Psoas muscle (tissue), 8 donors: ENCODE data around the gene LRRC8B. TPM values are rescaled to one million over a fixed set of nuclear protein-coding genes. Genes with fewer than 3 reads are reported as not detected.
"Not testable (repeated sequence)": the region's sequence is repeated elsewhere in the genome, so short reads cannot be mapped to it uniquely, and the experiment has no call there.

ENCODE experiments used
- ATAC-seq, 4 donors: fragments of 200-7000 bp; cut with Tn5 transposase; one replicate each; pipeline ENCODE4 v1.9.1; 2020; ENCODE audit warnings: moderate library complexity in 3 of 4, mild to moderate bottlenecking in 2 of 4
- DNase-seq, 2 donors: peaks; one replicate each; pipeline ENCODE4 v3.0.0-alpha.2; 2020
- H3K27ac ChIP-seq: fragments of 200-600 bp; one replicate; pipeline ENCODE4 v1.8.0; 2022
- H3K27me3 ChIP-seq, 3 donors: fragments of 200-600 bp in 1 of 3; one replicate each; pipeline versions ENCODE4 v1.6.1 to v1.8.0; 2013 to 2022; ENCODE audit warnings: low read length in 2 of 3, mild to moderate bottlenecking in 2 of 3, moderate library complexity in 1 of 3; ENCODE audit not compliant: insufficient read depth in 3 of 3
- H3K36me3 ChIP-seq, 2 donors: fragments of 200-600 bp in 1 of 2; one replicate each; pipeline versions ENCODE4 v1.6.1 to v1.8.0; 2013 to 2022; ENCODE audit warnings: low read depth in 1 of 2, mild to moderate bottlenecking in 1 of 2, moderate library complexity in 1 of 2; ENCODE audit not compliant: insufficient read depth in 1 of 2
- H3K4me1 ChIP-seq: fragments of 200-600 bp; one replicate; pipeline ENCODE4 v1.8.0; 2022
- H3K4me3 ChIP-seq: fragments of 200-600 bp; one replicate; pipeline ENCODE4 v1.8.0; 2022; ENCODE audit warnings: mild to moderate bottlenecking
- H3K9me3 ChIP-seq: fragments of 200-600 bp; one replicate; pipeline ENCODE4 v1.8.0; 2022
- WGBS, 3 donors: extraction: QIAGEN DNeasy Blood & Tissue Kit; methylation state at CpG; one replicate each; pipeline versions ENCODE4 v1.1.6 to v1.1.7; 2013; 5-methylcytosine and 5-hydroxymethylcytosine counted together
- intact Hi-C, 2 donors: fragments of 100-400 bp; cut with DNase I; formaldehyde crosslinking; loops; one replicate each; pipeline versions ENCODE4 v1.11.0 to v1.14.2; 2022
- polyA plus RNA-seq, 3 donors: library from polyadenylated mRNA; stranded (reverse); fragments of 200-250 nt; gene quantifications; one replicate each; pipeline ENCODE4 v1.2.3, GENCODE V29; 2013
- total RNA-seq, 4 donors: library from RNA; stranded (reverse); fragmentation: NEBNext Ultra II Directional in 2 of 4; extraction: Animal tissue kit (Norgen Biotek cat#: 25700) in 2 of 4; gene quantifications; one replicate each; pipeline versions ENCODE4 v1.2.1 to v1.2.4, GENCODE V29; 2021 to 2023
- TF ChIP-seq, protein P1 (sequence below): fragments of 200-600 bp; IDR thresholded peaks from one replicate; pipeline ENCODE4 v1.8.0; 2022; ENCODE audit warnings: antibody characterized with exemption
- donor health status: healthy with polysubstance abuse.
- donor health status: DM: no; HTN: no; CAD: no; lungs with moderate emphysema.
- donor health status: Bipolar disorder and iron deficiency.
- donor health status: healthy.
- donor health status: DM: yes; HTN: yes; CAD: no.
- donor health status: DM: no; HTN: no; CAD: no.
- donor health status: DM: no; HTN: no; CAD: no.
- donor health status: DM: yes; HTN: yes; CAD: no.

LRRC8B gene
- total and polyA plus RNA-seq, 7 donors = 2.7 to 21.6 (median 10.3) TPM

DNA sequence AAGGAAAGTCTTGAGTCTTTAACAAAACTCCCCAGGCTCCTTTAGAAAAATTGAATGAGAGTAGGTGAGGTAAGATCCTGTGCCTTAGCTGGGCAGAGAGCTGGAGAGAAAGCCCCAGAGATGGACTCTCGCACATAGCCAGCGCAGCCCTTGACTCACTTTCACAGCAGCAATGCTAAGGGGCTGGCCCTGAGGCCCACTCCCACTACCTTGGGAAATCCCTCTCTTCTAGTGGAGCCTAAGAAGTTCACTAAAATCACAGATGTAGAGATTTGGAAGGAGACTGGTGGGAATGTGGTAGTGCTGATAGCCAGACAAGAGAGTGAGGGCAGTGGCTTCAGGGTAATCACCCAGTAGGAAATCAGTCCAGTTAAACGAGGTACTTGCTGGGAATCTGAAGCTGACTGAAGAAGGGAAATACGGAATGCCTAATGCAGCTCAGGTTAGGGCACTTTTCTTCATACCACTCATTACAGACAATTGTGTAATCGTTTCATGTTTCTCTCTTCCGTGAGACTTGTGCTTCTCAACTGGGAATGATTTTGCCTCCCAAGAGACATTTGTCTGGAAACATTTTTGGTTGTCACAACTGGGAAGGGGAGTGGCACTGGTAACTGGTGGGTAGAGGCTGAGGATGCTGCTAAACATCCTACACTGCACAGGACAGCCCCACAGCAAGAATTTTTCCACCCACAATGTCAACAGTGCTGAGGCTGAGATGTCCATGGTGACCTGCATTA, 65.9 kb downstream of the LRRC8B start:
- Histone ChIP-seq H3K27ac (peak overlapping the region; percentile 7), H3K27me3 (no peaks in the 10 kb centered on the region), H3K36me3 (peaks cover 0 to 34% of the 10 kb centered on the region in 2 donors), H3K4me1 (peaks cover 12% of the 10 kb centered on the region), H3K4me3 (no peak overlapping the region), H3K9me3 (no peaks in the 10 kb centered on the region)
- DNase-seq (no peak), ATAC-seq (peak in 3 of 4 donors; percentile 23 to 45 (median 24))
- WGBS, 3 donors = 64 to 75% (median 67%) methylated on average over 6 of the region's 6 CpGs
- TF ChIP-seq, protein P1, sequence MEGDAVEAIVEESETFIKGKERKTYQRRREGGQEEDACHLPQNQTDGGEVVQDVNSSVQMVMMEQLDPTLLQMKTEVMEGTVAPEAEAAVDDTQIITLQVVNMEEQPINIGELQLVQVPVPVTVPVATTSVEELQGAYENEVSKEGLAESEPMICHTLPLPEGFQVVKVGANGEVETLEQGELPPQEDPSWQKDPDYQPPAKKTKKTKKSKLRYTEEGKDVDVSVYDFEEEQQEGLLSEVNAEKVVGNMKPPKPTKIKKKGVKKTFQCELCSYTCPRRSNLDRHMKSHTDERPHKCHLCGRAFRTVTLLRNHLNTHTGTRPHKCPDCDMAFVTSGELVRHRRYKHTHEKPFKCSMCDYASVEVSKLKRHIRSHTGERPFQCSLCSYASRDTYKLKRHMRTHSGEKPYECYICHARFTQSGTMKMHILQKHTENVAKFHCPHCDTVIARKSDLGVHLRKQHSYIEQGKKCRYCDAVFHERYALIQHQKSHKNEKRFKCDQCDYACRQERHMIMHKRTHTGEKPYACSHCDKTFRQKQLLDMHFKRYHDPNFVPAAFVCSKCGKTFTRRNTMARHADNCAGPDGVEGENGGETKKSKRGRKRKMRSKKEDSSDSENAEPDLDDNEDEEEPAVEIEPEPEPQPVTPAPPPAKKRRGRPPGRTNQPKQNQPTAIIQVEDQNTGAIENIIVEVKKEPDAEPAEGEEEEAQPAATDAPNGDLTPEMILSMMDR = no peak
- intact Hi-C loops = loop anchor here in 1 of 2 donors (10.0 kb wide), 1 partner anchor 56 kb away; no protein-coding TSS in a partner anchor

DNA sequence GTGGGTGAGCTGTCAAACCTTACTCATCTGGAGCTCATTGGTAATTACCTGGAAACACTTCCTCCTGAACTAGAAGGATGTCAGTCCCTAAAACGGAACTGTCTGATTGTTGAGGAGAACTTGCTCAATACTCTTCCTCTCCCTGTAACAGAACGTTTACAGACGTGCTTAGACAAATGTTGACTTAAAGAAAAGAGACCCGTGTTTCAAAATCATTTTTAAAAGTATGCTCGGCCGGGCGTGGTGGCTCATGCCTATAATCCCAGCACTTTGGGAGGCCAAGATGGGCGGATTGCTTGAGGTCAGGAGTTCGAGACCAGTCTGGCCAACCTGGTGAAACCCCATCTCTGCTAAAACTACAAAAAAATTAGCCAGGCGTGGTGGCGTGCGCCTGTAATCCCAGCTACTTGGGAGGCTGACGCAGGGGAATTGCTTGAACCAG, 68.3 kb downstream of the LRRC8B start:
- H3K27me3 ChIP-seq, H3K4me3 ChIP-seq, H3K27ac ChIP-seq, DNase-seq, H3K9me3 ChIP-seq, ATAC-seq: not testable (repeated sequence)
- intact Hi-C loops = loop anchor here in 1 of 2 donors (10.0 kb wide), 1 partner anchor 58 kb away; no protein-coding TSS in a partner anchor
- WGBS, 3 donors = 88 to 95% (median 93%) methylated on average over 13 of the region's 13 CpGs
- H3K4me1 ChIP-seq = peaks cover 12% of the 10 kb centered on the region
- peaks cover 0 to 23% of the 10 kb centered on the region in 2 donors for H3K36me3 ChIP-seq

DNA sequence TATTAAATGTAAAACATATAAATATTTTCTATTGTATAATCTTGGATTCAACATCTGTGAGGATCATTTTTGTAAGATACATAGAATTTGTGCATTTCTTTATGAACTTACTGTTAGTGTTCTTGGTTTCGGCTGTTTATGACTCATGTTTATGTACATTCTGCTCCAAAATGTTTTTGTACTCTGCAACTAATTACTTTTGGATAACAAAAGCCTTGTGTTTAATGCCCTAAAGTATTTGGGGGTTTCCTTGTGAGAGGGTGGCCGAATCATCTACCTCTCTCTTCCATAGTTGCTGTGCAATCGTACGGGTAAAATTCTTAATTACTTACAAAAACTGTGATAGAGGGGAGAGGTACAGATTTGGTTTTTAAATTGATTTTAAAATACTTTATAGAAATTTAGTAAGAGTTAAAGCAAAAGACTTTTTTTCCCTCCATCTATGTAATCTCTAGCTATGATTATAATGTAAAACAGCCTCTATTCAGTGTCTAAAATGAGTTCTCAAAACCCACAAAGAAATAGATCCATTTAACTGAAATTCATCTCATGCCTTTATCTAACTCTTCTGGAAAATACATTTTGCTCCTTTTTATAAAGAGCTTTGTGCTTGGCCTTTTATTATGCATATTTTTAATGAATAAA, 69.6 kb downstream of the LRRC8B start:
- peaks cover 0 to 23% of the 10 kb centered on the region in 2 donors for H3K36me3 ChIP-seq
- intact Hi-C loops = loop anchor here in 1 of 2 donors (10.0 kb wide), 1 partner anchor 59 kb away; no protein-coding TSS in a partner anchor

DNA sequence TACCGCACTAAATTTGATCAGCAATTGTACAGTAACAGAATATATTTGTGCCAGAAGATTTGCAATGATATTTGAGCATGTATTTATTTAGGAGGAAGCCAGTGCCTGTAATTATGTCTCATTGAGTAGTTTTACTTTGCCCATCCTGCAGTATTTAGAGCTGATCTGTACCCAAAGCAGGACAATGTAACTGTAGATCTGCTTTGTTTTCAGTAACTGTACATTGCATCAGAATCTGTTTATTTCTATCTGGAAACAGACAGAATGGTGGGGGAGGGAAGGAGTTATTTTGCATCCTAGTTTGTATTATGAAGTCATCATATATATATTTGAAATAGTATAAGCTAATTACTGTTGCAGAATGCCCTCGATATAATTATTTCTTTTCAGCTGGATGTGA, 72.1 kb downstream of the LRRC8B start:
- peaks cover 0 to 23% of the 10 kb centered on the region in 2 donors for H3K36me3 ChIP-seq
- no peaks in the 10 kb centered on the region for H3K4me1 ChIP-seq
- no peak for DNase-seq
- intact Hi-C loops = loop anchor here (5.0 to 10.0 kb wide), 2 partner anchors 62 to 79 kb away; no protein-coding TSS in a partner anchor
- H3K27me3 ChIP-seq = no peaks in the 10 kb centered on the region
- H3K27ac ChIP-seq = no peak overlapping the region
- no peaks in the 10 kb centered on the region for H3K9me3 ChIP-seq
- no peak overlapping the region for H3K4me3 ChIP-seq
- no peak for ATAC-seq
- 69 to 90% (median 85%) methylated on average over 2 of the region's 2 CpGs for WGBS, 3 donors
- TF ChIP-seq, protein P1 = no peak

More for the DNA sequence above, 69.6 kb downstream of the LRRC8B start:
- Histone ChIP-seq H3K4me3 (no peak overlapping the region), H3K9me3 (no peaks in the 10 kb centered on the region), H3K27ac (no peak overlapping the region), H3K4me1 (peaks cover 10% of the 10 kb centered on the region), H3K27me3 (no peaks in the 10 kb centered on the region)
- TF ChIP-seq, protein P1 = no peak
- no peak for ATAC-seq
- DNase-seq = no peak
- WGBS, 3 donors = 93 to 99% (median 97%) methylated on average over 4 of the region's 4 CpGs
